Spleen (tissue), 11 donors: ENCODE results near the gene SARS1. TPM values are rescaled to one million over a fixed set of nuclear protein-coding genes. Genes with fewer than 3 reads are reported as not detected.

Experiments used
- DNase-seq: peaks from one replicate; pipeline ENCODE4 v3.0.0-alpha.2; 2020
- H3K27ac ChIP-seq, 8 donors: fragments of 200-600 bp; sonication (generic) in 7 of 8; 1 replicate in 4 of 8; 2 replicates in 4 of 8; pipeline versions ENCODE4 v1.5.0 to v1.8.0; 2016 to 2021; ENCODE audit warnings: inconsistent platforms in 4 of 8, mild to moderate bottlenecking in 4 of 8, moderate library complexity in 1 of 8
- H3K27me3 ChIP-seq, 7 donors: fragments of 200-600 bp; sonication (generic) in 6 of 7; replicated peaks in 1 of 7; 1 replicate in 4 of 7; 2 replicates in 3 of 7; pipeline versions ENCODE4 v1.5.0 to v1.8.0; 2016 to 2021; ENCODE audit warnings: inconsistent platforms in 3 of 7, mild to moderate bottlenecking in 1 of 7
- H3K36me3 ChIP-seq, 6 donors: fragments of 200-600 bp; sonication (generic) in 5 of 6; 1 replicate in 4 of 6; 2 replicates in 2 of 6; pipeline versions ENCODE4 v1.5.0 to v1.8.0; 2016 to 2021; ENCODE audit warnings: inconsistent platforms in 2 of 6
- H3K4me1 ChIP-seq, 6 donors: fragments of 200-600 bp; sonication (generic) in 5 of 6; 1 replicate in 3 of 6; 2 replicates in 3 of 6; pipeline versions ENCODE4 v1.5.0 to v1.8.0; 2016 to 2021; ENCODE audit warnings: inconsistent platforms in 3 of 6
- H3K4me3 ChIP-seq, 8 donors: fragments of 200-600 bp; sonication (generic) in 7 of 8; 1 replicate in 4 of 8; 2 replicates in 4 of 8; pipeline versions ENCODE4 v1.5.0 to v1.8.0; 2016 to 2021; ENCODE audit warnings: inconsistent platforms in 4 of 8, mild to moderate bottlenecking in 4 of 8, moderate library complexity in 2 of 8
- H3K9me3 ChIP-seq, 8 donors: fragments of 200-600 bp; sonication (generic) in 7 of 8; 1 replicate in 4 of 8; 2 replicates in 4 of 8; pipeline versions ENCODE4 v1.5.0 to v1.8.0; 2016 to 2021; ENCODE audit warnings: inconsistent platforms in 4 of 8
- POLR2A ChIP-seq, 3 donors: fragments of 450-650 bp; IDR thresholded peaks; one replicate each; pipeline ENCODE4 v1.5.1; 2017; ENCODE audit warnings: antibody characterized with exemption in 3 of 3, mild to moderate bottlenecking in 1 of 3
- POLR2AphosphoS5 ChIP-seq, 3 donors: sonication (generic); formaldehyde crosslinking; IDR thresholded peaks; one replicate each; pipeline ENCODE4 v1.5.1; 2017; ENCODE audit warnings: antibody characterized with exemption in 3 of 3
- WGBS, 5 donors: extraction: QIAGEN DNeasy Blood & Tissue Kit in 3 of 5; methylation state at CpG; one replicate each; pipeline versions ENCODE4 v1.1.5 to v1.1.7; 2013 to 2018; 5-methylcytosine and 5-hydroxymethylcytosine counted together
- intact Hi-C: fragments of 100-400 bp; cut with DNase I; formaldehyde crosslinking; loops from one replicate; pipeline ENCODE4 v1.15.0; 2023; ENCODE audit warnings: low total_unique reads
- polyA plus RNA-seq, 3 donors: library from polyadenylated mRNA; stranded (reverse); fragments of 200-250 nt; gene quantifications; one replicate each; pipeline ENCODE4 v1.2.1, GENCODE V29; 2013
- total RNA-seq, 7 donors: library from RNA; depleted of rRNA in 3 of 7; stranded (reverse); fragments of >200 nt in 3 of 7; fragmentation: NEBNext Ultra II Directional in 4 of 7; extraction: Animal tissue kit (Norgen Biotek cat#: 25700) in 4 of 7; gene quantifications; one replicate each; pipeline versions ENCODE4 v1.1.0 to v1.2.1, GENCODE V29; 2016 to 2021
- TF ChIP-seq, protein P1 (sequence below), 11 experiments: fragments of 200-600 bp in 7 of 11; fragments of 450-650 bp in 4 of 11; sonication (generic) in 4 of 11; IDR thresholded peaks in 8 of 11; conservative IDR thresholded peaks in 3 of 11; 1 replicate in 7 of 11; 2 replicates in 4 of 11; pipeline versions ENCODE4 v1.4.0 to v1.8.0; 2016 to 2021; ENCODE audit warnings: antibody characterized with exemption in 11 of 11, inconsistent platforms in 4 of 11, mild to moderate bottlenecking in 1 of 11
- donor health status: healthy with polysubstance abuse.
- donor health status: DM: no; HTN: no; CAD: no; lungs with moderate emphysema.
- donor health status: DM: no; HTN: no; CAD: no.
- donor health status: Bipolar disorder and iron deficiency.
- donor health status: healthy.
- donor health status: DM: no; HTN: no; CAD: no.
- donor health status: DM: yes; HTN: yes; CAD: no.

Gene SARS1
- total and polyA plus RNA-seq, 10 donors = 47.2 to 138 (median 99.0) TPM

DNA sequence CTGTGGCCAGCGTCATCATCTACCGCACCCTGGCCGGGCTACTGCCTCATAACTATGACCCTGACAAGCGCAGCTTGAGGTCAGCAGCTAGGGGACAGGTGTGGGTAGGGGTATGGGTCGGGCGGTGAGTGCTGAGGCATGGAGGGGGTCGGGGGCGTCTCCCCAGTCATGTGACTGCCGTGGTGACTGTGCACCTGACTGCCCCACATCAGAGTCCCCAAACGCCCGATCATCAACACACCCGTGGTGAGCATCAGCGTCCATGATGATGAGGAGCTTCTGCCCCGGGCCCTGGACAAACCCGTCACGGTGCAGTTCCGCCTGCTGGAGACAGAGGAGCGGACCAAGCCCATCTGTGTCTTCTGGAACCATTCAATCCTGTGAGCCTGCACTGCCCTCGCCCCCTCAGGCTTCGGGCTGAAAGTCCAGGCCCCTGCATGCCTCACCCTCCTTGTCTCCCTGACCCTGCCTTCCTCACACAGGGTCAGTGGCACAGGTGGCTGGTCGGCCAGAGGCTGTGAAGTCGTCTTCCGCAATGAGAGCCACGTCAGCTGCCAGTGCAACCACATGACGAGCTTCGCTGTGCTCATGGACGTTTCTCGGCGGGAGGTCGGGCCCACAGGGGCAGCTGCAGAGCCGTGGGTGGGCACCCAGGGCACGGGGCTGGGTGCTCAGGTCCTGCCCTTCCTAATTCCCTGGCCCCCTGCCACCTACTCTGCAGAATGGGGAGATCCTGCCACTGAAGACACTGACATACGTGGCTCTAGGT is 55.7 kb downstream of the SARS1 start:
- peaks cover 0 to 10% (median 0%) of the 10 kb centered on the region in 6 donors for H3K4me1 ChIP-seq
- H3K27me3 ChIP-seq = peaks cover 0 to 6% (median 0%) of the 10 kb centered on the region in 7 donors
- H3K36me3 ChIP-seq = no peaks in the 10 kb centered on the region
- H3K4me3 ChIP-seq = no peak overlapping the region
- TF ChIP-seq POLR2AphosphoS5 (IDR thresholded peaks at IDR 0.05) (no peak), POLR2A (IDR thresholded peaks at IDR 0.05) (no peak)
- TF ChIP-seq, protein P1, sequence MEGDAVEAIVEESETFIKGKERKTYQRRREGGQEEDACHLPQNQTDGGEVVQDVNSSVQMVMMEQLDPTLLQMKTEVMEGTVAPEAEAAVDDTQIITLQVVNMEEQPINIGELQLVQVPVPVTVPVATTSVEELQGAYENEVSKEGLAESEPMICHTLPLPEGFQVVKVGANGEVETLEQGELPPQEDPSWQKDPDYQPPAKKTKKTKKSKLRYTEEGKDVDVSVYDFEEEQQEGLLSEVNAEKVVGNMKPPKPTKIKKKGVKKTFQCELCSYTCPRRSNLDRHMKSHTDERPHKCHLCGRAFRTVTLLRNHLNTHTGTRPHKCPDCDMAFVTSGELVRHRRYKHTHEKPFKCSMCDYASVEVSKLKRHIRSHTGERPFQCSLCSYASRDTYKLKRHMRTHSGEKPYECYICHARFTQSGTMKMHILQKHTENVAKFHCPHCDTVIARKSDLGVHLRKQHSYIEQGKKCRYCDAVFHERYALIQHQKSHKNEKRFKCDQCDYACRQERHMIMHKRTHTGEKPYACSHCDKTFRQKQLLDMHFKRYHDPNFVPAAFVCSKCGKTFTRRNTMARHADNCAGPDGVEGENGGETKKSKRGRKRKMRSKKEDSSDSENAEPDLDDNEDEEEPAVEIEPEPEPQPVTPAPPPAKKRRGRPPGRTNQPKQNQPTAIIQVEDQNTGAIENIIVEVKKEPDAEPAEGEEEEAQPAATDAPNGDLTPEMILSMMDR (IDR thresholded peaks at IDR 0.05 in 8 of 11, conservative IDR thresholded peaks at IDR 0.05 in 3 of 11) = no peak
- DNase-seq = peak; percentile 68
- no peaks in the 10 kb centered on the region for H3K9me3 ChIP-seq
- WGBS, 5 donors = 89 to 93% (median 92%) methylated on average over 14 to 33 of the region's 33 CpGs
- intact Hi-C loops = no loop called here
- no peak overlapping the region for H3K27ac ChIP-seq

DNA sequence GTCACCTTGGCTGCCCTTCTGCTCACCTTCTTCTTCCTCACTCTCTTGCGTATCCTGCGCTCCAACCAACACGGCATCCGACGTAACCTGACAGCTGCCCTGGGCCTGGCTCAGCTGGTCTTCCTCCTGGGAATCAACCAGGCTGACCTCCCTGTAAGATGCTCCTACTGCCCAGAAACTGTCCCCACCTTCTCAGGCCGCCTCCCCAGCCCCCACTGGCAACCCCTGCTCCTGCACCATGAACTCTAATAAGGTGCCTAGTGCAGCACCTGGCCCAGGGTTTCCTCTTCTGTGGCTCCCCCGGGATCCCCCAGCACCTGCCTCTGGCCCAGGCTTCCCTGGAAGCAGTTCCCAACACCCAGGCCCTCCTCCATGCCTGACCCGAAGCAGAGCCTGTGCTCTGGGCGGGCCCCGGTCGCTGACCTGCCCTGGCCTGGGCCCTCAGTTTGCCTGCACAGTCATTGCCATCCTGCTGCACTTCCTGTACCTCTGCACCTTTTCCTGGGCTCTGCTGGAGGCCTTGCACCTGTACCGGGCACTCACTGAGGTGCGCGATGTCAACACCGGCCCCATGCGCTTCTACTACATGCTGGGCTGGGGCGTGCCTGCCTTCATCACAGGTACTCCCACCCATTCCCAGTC is 56.4 kb downstream of the SARS1 start:
- Histone ChIP-seq H3K4me3 (no peak overlapping the region), H3K36me3 (no peaks in the 10 kb centered on the region), H3K9me3 (no peaks in the 10 kb centered on the region), H3K4me1 (peaks cover 0 to 17% (median 0%) of the 10 kb centered on the region in 6 donors), H3K27me3 (peaks cover 0 to 13% (median 0%) of the 10 kb centered on the region in 7 donors), H3K27ac (no peak overlapping the region)
- peak; percentile 51 for DNase-seq
- TF ChIP-seq POLR2A (IDR thresholded peaks at IDR 0.05) (no peak), POLR2AphosphoS5 (IDR thresholded peaks at IDR 0.05) (no peak)
- TF ChIP-seq, protein P1 (IDR thresholded peaks at IDR 0.05 in 8 of 11, conservative IDR thresholded peaks at IDR 0.05 in 3 of 11) = no peak
- WGBS, 5 donors = 88 to 96% (median 91%) methylated on average over 14 to 17 of the region's 17 CpGs
- intact Hi-C loops = no loop called here

DNA sequence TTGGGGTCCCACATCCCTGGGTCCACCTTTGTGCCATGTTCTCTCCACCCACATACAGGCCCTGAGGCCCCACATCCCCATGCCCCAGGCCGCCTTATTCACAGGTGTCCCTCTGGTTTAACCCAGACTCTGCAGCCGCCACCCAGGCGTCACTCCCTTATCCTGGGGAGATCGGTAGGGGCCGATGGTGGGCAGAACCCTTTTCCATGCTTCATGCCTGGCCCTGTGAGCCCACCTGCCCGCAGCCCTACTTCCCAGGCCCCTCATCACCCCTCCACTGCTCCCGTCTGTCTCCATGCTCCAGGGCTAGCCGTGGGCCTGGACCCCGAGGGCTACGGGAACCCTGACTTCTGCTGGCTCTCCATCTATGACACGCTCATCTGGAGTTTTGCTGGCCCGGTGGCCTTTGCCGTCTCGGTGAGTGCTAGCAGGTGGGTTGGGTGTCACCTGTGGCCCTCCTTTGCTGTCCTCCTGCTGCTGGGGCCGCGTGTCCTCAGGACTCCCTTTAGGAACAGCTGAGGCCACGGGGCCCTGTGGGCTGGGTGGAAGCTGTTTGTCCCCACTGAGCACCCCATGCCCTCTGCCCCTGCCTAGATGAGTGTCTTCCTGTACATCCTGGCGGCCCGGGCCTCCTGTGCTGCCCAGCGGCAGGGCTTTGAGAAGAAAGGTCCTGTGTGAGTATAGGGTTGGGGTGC is 57.1 kb downstream of the SARS1 start:
- intact Hi-C loops = no loop called here
- TF ChIP-seq, protein P1 (IDR thresholded peaks at IDR 0.05 in 8 of 11, conservative IDR thresholded peaks at IDR 0.05 in 3 of 11) = no peak
- no peak for TF ChIP-seq POLR2A (IDR thresholded peaks at IDR 0.05)
- TF ChIP-seq POLR2AphosphoS5 (IDR thresholded peaks at IDR 0.05) = no peak
- DNase-seq = no peak
- Histone ChIP-seq H3K27ac (no peak overlapping the region), H3K4me3 (no peak overlapping the region), H3K36me3 (no peaks in the 10 kb centered on the region), H3K9me3 (no peaks in the 10 kb centered on the region), H3K27me3 (peaks cover 0 to 15% (median 0%) of the 10 kb centered on the region in 7 donors), H3K4me1 (peaks cover 0 to 24% (median 0%) of the 10 kb centered on the region in 6 donors)
- 88 to 98% (median 89%) methylated on average over 9 to 20 of the region's 20 CpGs for WGBS, 5 donors
